Measurements from ENCODE around the gene ICE2. TPM values are rescaled to one million over a fixed set of nuclear protein-coding genes. Genes with fewer than 3 reads are reported as not detected.

ICE2 gene
- total RNA-seq, 4 donors from 2014 or later: 14.4 to 21.2 (median 17.5) TPM

DNA sequence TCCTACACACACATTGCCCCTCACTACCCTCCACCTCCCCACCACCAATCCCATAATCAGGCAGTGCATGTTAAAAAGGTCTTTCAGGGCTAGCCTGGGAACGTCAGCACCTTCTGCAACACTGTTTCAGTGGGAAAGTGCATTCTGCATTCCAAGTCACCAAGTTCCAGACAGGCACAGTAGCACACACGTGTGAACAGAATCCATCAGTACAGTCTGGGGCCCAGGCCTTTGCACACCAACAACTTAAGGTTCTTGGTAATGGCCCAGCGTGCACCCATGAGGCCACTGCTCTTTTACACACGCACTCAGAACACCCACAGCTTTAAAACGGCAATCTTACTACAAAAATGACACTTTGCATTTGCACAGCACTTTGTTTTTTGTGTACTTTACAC, 82.4 kb downstream of the ICE2 start:
- intact Hi-C loops (cut with DNase I; ENCODE audit: low total_unique reads): no loop called here
- TF ChIP-seq POLR2A (IDR thresholded peaks at IDR 0.05): no peak
- TF ChIP-seq, protein P1, sequence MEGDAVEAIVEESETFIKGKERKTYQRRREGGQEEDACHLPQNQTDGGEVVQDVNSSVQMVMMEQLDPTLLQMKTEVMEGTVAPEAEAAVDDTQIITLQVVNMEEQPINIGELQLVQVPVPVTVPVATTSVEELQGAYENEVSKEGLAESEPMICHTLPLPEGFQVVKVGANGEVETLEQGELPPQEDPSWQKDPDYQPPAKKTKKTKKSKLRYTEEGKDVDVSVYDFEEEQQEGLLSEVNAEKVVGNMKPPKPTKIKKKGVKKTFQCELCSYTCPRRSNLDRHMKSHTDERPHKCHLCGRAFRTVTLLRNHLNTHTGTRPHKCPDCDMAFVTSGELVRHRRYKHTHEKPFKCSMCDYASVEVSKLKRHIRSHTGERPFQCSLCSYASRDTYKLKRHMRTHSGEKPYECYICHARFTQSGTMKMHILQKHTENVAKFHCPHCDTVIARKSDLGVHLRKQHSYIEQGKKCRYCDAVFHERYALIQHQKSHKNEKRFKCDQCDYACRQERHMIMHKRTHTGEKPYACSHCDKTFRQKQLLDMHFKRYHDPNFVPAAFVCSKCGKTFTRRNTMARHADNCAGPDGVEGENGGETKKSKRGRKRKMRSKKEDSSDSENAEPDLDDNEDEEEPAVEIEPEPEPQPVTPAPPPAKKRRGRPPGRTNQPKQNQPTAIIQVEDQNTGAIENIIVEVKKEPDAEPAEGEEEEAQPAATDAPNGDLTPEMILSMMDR (IDR thresholded peaks at IDR 0.05): no peak
- peak overlapping the region; percentile 97 for H3K4me3 ChIP-seq (ENCODE audit: low read depth, poor library complexity, severe bottlenecking)
- 5 to 10% methylated on average over 5 of the region's 5 CpGs for WGBS, 2 donors
- DNase-seq (ENCODE audit: low spot score in 2 of 2): no peak

DNA sequence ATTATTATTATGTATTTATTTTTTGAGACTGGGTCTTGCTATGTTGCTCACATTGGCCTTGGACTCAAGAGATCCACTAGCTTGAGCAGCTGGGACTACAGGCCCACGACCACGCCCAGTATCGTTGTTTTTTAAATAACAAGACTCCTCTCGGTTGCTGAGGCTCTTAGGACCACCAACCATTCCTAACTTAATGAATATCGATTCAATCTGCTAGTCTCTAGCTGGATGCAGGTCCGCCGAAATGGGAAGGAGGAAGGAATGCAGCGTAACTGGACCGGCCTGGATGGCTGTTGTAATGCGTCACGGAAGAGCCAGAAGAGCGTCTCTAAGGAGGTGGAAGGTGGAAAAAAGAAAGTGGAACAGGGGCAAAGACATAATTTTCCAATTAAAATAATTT, 82.8 kb downstream of the ICE2 start:
- TF ChIP-seq POLR2A (IDR thresholded peaks at IDR 0.05): no peak
- TF ChIP-seq, protein P1 (IDR thresholded peaks at IDR 0.05): no peak
- WGBS, 2 donors: 7 to 16% methylated on average over 12 of the region's 12 CpGs
- intact Hi-C loops (cut with DNase I; ENCODE audit: low total_unique reads): no loop called here
- no peak for DNase-seq (ENCODE audit: low spot score in 2 of 2)
- peak overlapping the region; percentile 97 for H3K4me3 ChIP-seq (ENCODE audit: low read depth, poor library complexity, severe bottlenecking)

DNA sequence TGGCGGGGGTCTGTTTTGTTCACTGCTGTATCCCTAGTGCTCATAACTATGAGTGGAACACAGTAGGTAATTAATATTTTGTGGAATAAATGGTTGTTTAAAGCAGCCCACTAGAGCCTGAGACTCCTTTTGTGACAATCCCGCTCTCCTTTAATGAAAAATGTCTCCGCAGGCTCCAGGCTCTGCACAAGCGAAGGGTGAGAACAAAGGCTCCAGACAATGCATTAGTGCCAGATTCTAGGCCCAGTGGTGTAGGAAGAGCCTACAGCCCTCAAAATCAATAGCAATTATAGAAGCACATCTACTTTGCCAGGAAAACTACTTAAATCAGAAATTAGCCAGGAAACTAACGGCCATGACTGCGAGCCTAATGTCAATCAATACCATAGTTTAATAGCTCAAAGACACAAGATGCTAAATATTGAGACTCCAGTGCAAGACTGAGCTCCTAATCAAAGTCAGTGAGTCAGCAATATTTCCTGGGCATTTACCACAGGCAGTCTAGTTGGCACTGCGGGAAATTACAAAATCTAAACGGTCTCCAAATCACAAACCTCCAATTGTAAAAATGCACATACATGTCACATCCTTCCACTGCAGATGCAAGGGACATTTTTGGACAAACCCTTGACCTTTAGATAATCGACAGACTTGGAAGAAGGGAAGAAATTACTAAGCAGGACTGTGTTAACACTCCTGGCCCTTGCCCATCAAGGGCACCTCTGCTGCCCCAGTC, 83.5 kb downstream of the ICE2 start:
- no peak for DNase-seq (ENCODE audit: low spot score in 2 of 2)
- TF ChIP-seq POLR2A (IDR thresholded peaks at IDR 0.05): no peak
- TF ChIP-seq, protein P1 (IDR thresholded peaks at IDR 0.05): no peak
- intact Hi-C loops (cut with DNase I; ENCODE audit: low total_unique reads): no loop called here
- WGBS, 2 donors: 23 to 32% methylated on average over 9 of the region's 9 CpGs
- no peak overlapping the region for H3K4me3 ChIP-seq (ENCODE audit: low read depth, poor library complexity, severe bottlenecking)

DNA sequence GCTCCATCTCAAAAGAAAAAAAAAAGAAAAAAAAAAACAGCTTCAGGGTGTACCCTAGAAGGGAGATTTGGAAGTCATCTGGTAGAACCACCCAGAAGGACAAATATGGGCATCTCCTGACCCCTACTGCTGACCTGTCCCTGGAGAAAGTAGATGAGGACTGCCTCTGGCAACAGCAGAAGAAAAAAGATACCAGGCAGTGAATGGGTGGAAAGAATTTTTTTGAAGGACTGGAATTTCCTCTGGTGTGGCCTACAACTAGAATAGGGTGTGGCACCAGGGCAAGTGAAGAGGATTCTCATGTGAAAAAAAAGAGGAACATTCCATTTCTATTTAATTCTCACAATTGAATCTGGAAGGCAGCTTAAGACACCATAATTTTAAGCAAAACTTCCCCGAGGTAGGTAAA, 84.2 kb downstream of the ICE2 start:
- DNase-seq (ENCODE audit: low spot score in 2 of 2): no peak
- TF ChIP-seq, protein P1 (IDR thresholded peaks at IDR 0.05): no peak
- TF ChIP-seq POLR2A (IDR thresholded peaks at IDR 0.05): no peak

DNA sequence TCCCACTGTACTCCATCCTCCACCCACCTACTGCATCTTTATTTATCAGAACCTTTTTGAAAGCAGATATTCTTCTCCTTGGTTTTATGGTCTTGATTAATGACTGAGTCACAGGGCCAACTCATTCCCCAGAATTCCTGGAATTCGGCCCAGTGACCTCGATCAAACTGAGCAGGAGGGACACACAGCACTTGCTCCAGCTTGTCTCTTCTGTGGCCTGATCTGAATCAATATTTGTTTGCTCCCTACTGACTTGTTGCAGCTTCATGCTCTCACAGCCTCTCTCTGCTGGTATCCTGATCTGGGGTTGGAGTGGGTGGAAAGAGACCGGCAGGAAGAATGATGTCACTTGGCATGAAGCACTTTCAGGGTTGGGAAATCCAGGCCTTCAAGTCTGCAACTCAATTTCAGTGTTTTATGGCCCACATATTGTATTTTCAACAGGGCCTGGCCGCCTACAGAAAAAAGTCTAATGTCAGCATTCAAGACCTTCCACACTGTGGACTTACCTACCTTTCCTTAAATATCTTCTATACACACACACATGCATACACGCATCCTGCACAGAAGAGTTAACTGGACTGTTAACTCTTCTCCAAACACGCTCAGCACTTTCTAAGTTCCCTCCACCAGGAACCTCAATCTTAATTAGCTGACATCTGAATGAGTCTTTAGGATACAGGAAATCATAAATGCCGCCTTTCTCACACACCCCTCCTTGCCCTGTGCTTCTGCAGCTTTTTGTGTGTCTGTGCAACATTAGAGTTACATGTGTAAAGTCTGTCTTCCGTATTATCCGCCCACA, 85.8 kb downstream of the ICE2 start:
- intact Hi-C loops (cut with DNase I; ENCODE audit: low total_unique reads): no loop called here
- no peak overlapping the region for H3K4me3 ChIP-seq (ENCODE audit: low read depth, poor library complexity, severe bottlenecking)
- 5 to 6% methylated on average over 9 of the region's 9 CpGs for WGBS, 2 donors
- DNase-seq (ENCODE audit: low spot score in 2 of 2): peak; percentile 86 to 89
- TF ChIP-seq, protein P1 (IDR thresholded peaks at IDR 0.05): no peak
- TF ChIP-seq POLR2A (IDR thresholded peaks at IDR 0.05): no peak

More for the DNA sequence above, 84.2 kb downstream of the ICE2 start:
- WGBS, 2 donors: 15 to 25% methylated on average over 1 of the region's 1 CpG
- intact Hi-C loops (cut with DNase I; ENCODE audit: low total_unique reads): no loop called here
- no peak overlapping the region for H3K4me3 ChIP-seq (ENCODE audit: low read depth, poor library complexity, severe bottlenecking)

Data from lower leg skin (tissue), 4 donors.